Hematopoietic multipotent progenitor cell treated with erythropoietin and hydrocortisone succinate and interleukin-3 and kit ligand, for 8 days (in vitro differentiated cells): ENCODE measurements around the gene NDUFV1.
A peak's percentile ranks its signal among the peaks of the same experiment; 100 is the strongest.

Experiments
- DNase-seq: peaks from one replicate; pipeline ENCODE4 v3.0.0-alpha.2; 2015

The NDUFV1 gene

GRCh38 chr11:67640758-67641337 is 34.1 kb downstream of the NDUFV1 start:
- DNase-seq = no peak

- DNase-seq = no peak
Observed at GRCh38 chr11:67641338-67642172, 34.8 kb downstream of the NDUFV1 start.

GRCh38 chr11:67642173-67643120 is 35.7 kb downstream of the NDUFV1 start:
- DNase-seq = no peak

GRCh38 chr11:67644042-67644441 is 37.3 kb downstream of the NDUFV1 start:
- DNase-seq = peak; percentile 30

- no peak for DNase-seq
Observed at GRCh38 chr11:67644472-67645418, 38.0 kb downstream of the NDUFV1 start.

- no peak for DNase-seq
Observed at GRCh38 chr11:67645521-67646461, 39.1 kb downstream of the NDUFV1 start.

- no peak for DNase-seq
Observed at GRCh38 chr11:67646535-67647336, 40.0 kb downstream of the NDUFV1 start.

- no peak for DNase-seq
Observed at GRCh38 chr11:67647471-67647870, 40.7 kb downstream of the NDUFV1 start.

GRCh38 chr11:67648140-67648795 is 41.5 kb downstream of the NDUFV1 start:
- DNase-seq = peak; percentile 65

GRCh38 chr11:67648796-67649613 is 42.3 kb downstream of the NDUFV1 start:
- DNase-seq = no peak

GRCh38 chr11:67649634-67650510 is 43.1 kb downstream of the NDUFV1 start:
- DNase-seq = no peak

- no peak for DNase-seq
Observed at GRCh38 chr11:67651976-67652781, 45.4 kb downstream of the NDUFV1 start.

- DNase-seq = no peak
Observed at GRCh38 chr11:67652965-67653845, 46.5 kb downstream of the NDUFV1 start.

- no peak for DNase-seq
Observed at GRCh38 chr11:67654225-67654624, 47.5 kb downstream of the NDUFV1 start.

GRCh38 chr11:67656278-67656922 is 49.7 kb downstream of the NDUFV1 start:
- peak; percentile 42 for DNase-seq
